ENCODE data around the gene TIMM22. TPM values are rescaled to one million over a fixed set of nuclear protein-coding genes. Genes with fewer than 3 reads are reported as not detected.

The TIMM22 gene
- total RNA-seq, 1 donor = 10.5 TPM

DNA sequence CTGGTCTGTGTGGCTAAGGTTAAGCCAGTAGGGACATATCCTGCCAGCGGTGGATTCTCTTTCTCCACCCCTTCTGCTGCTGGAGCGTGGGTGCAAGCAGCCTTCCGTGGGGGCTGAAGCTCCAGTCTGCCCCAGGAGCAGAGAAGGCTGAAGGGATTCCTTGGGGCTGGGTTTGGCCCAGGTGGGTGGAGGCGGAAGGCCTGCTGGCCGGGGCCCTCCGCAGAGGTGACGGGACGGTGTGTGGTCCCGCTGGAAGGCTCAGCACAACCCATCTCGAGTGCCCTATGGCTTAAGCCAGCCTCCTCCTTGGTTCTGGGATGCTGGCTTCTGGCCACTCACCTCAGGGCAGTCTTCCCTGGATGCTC, 13.1 kb downstream of the TIMM22 start:
- Histone ChIP-seq H3K4me2 (ENCODE audit: insufficient read depth, low read length) (no peak overlapping the region), H3K4me1 (ENCODE audit: insufficient read depth, low read length) (peaks cover 7% of the 10 kb centered on the region), H3K4me3 (ENCODE audit: insufficient read depth, low read length) (no peak overlapping the region), H2AFZ (ENCODE audit: low read length) (no peak overlapping the region), H3K27ac (ENCODE audit: low read depth, low read length) (no peak overlapping the region), H3K9me3 (ENCODE audit: low read depth, low read length) (no peaks in the 10 kb centered on the region), H3K36me3 (ENCODE audit: insufficient read depth, low read length) (peaks cover 26% of the 10 kb centered on the region), H3K27me3 (ENCODE audit: insufficient read depth, low read length) (no peaks in the 10 kb centered on the region), H3K79me2 (ENCODE audit: insufficient read depth, low read length) (no peaks in the 10 kb centered on the region), H4K20me1 (ENCODE audit: insufficient read depth, low read length) (peaks cover 6% of the 10 kb centered on the region)
- no peak for DNase-seq (ENCODE audit: insufficient read length, low spot score, missing footprints)
- TF ChIP-seq, protein P1, sequence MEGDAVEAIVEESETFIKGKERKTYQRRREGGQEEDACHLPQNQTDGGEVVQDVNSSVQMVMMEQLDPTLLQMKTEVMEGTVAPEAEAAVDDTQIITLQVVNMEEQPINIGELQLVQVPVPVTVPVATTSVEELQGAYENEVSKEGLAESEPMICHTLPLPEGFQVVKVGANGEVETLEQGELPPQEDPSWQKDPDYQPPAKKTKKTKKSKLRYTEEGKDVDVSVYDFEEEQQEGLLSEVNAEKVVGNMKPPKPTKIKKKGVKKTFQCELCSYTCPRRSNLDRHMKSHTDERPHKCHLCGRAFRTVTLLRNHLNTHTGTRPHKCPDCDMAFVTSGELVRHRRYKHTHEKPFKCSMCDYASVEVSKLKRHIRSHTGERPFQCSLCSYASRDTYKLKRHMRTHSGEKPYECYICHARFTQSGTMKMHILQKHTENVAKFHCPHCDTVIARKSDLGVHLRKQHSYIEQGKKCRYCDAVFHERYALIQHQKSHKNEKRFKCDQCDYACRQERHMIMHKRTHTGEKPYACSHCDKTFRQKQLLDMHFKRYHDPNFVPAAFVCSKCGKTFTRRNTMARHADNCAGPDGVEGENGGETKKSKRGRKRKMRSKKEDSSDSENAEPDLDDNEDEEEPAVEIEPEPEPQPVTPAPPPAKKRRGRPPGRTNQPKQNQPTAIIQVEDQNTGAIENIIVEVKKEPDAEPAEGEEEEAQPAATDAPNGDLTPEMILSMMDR (IDR thresholded peaks at IDR 0.05; ENCODE audit: extremely low read depth, low read depth, low read length) = no peak

DNA sequence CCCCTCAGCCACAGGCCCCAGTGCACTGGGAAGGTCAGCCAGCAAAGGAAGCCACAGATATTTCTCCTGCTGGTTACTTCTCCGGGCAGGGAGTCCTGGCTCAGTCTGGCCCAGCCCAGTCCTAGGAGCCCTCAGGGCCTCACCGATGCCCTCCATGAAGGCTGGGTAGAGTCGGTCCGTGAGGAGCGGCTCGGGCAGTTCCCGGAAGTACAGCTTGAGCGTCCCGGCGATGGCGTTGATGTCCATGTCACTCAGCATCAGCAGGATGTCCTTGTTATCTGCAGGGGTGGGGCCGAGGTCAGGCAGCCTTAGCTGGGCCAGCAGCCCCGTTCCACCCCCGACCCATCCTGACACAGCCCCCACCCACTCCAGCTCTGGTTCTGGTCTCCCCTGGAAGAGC, 13.7 kb downstream of the TIMM22 start:
- peak; percentile 84 for DNase-seq (ENCODE audit: insufficient read length, low spot score, missing footprints)
- TF ChIP-seq, protein P1 (IDR thresholded peaks at IDR 0.05; ENCODE audit: extremely low read depth, low read depth, low read length) = no peak
- H4K20me1 ChIP-seq (ENCODE audit: insufficient read depth, low read length) = peaks cover 4% of the 10 kb centered on the region
- no peak overlapping the region for H2AFZ ChIP-seq (ENCODE audit: low read length)
- H3K4me2 ChIP-seq (ENCODE audit: insufficient read depth, low read length) = no peak overlapping the region
- peaks cover 3% of the 10 kb centered on the region for H3K4me1 ChIP-seq (ENCODE audit: insufficient read depth, low read length)
- H3K9me3 ChIP-seq (ENCODE audit: low read depth, low read length) = no peaks in the 10 kb centered on the region
- no peak overlapping the region for H3K4me3 ChIP-seq (ENCODE audit: insufficient read depth, low read length)
- H3K79me2 ChIP-seq (ENCODE audit: insufficient read depth, low read length) = no peaks in the 10 kb centered on the region
- no peak overlapping the region for H3K27ac ChIP-seq (ENCODE audit: low read depth, low read length)
- peaks cover 25% of the 10 kb centered on the region for H3K36me3 ChIP-seq (ENCODE audit: insufficient read depth, low read length)
- no peaks in the 10 kb centered on the region for H3K27me3 ChIP-seq (ENCODE audit: insufficient read depth, low read length)

DNA sequence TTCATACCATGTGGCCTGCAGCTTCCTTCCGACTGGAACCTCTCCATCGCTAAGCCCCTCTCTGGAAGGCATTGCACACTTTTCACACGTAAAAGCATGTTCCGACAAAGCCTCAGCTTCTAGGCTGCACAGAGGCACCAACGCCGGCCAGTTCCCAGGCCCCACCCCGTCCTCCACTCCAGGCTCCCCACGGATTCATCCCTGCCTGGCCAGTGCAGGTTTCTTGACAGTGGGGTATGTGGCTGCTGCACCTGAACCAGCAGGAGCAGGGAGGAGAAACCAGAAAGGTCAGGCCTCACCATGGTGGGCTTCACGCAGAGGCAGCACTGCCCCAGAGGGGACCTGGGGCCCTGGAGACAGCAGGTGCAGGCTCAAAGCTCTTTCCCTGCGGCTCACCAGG, 14.2 kb downstream of the TIMM22 start:
- Histone ChIP-seq H3K4me3 (ENCODE audit: insufficient read depth, low read length) (no peak overlapping the region), H3K27me3 (ENCODE audit: insufficient read depth, low read length) (no peaks in the 10 kb centered on the region)

DNA sequence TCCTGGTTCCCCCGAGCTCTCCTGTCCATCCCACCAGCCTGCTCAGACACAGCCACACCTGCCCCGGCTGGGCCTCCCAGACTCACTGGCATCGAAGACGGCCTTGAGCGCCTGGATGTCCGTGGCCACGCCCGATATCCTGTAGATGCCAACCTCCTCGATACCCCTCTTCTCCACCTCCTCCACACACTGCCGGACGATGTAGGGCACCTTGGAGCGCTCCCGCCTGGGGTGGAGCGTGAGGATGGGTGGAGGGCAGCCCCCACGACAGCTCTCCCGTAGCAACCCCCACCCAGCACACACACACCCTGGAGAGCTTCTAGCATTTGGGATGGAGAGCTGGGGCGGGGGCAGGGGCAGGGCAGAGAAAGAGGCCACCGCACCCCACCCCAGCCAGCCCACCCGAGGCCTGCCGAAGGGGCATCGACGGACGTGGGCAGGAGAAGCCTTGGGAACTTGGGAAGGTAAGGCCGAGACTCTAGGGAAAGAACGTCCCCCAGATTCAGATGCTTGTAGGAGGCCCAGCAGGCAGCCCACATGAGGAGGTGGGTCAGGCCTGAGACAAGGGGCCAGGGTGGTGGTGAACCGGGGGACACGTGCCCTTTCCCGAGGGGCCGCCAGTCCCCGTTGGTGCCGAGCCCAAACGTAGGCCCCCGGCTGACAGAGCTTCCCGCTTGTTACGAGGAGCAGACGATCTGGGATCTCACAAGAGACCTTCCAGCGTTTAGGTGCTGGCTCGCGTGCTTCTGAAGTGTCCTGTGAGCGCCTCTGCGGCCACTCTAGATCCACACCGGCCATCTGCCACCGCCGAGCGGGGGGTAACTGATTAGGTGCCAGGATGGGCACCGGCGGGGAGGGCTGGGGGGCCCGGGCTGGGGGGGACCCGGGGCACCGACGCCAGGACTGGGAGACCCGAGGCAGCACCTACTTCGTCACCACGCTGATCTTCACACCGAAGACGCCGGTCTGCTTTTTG, 15.1 kb downstream of the TIMM22 start:
- Histone ChIP-seq H3K27me3 (ENCODE audit: insufficient read depth, low read length) (no peaks in the 10 kb centered on the region), H2AFZ (ENCODE audit: low read length) (no peak overlapping the region), H3K4me3 (ENCODE audit: insufficient read depth, low read length) (no peak overlapping the region), H3K4me1 (ENCODE audit: insufficient read depth, low read length) (no peaks in the 10 kb centered on the region), H3K79me2 (ENCODE audit: insufficient read depth, low read length) (no peaks in the 10 kb centered on the region), H4K20me1 (ENCODE audit: insufficient read depth, low read length) (peaks cover 1% of the 10 kb centered on the region), H3K9me3 (ENCODE audit: low read depth, low read length) (no peaks in the 10 kb centered on the region), H3K4me2 (ENCODE audit: insufficient read depth, low read length) (no peak overlapping the region), H3K36me3 (ENCODE audit: insufficient read depth, low read length) (peaks cover 22% of the 10 kb centered on the region), H3K27ac (ENCODE audit: low read depth, low read length) (no peak overlapping the region)
- DNase-seq (ENCODE audit: insufficient read length, low spot score, missing footprints) = peak; percentile 80
- TF ChIP-seq, protein P1 (IDR thresholded peaks at IDR 0.05; ENCODE audit: extremely low read depth, low read depth, low read length) = no peak

More for the DNA sequence above, 14.2 kb downstream of the TIMM22 start:
- Histone ChIP-seq H3K27ac (ENCODE audit: low read depth, low read length) (no peak overlapping the region), H3K9me3 (ENCODE audit: low read depth, low read length) (no peaks in the 10 kb centered on the region), H3K36me3 (ENCODE audit: insufficient read depth, low read length) (peaks cover 23% of the 10 kb centered on the region), H3K4me1 (ENCODE audit: insufficient read depth, low read length) (no peaks in the 10 kb centered on the region), H4K20me1 (ENCODE audit: insufficient read depth, low read length) (peaks cover 4% of the 10 kb centered on the region), H2AFZ (ENCODE audit: low read length) (no peak overlapping the region), H3K4me2 (ENCODE audit: insufficient read depth, low read length) (no peak overlapping the region), H3K79me2 (ENCODE audit: insufficient read depth, low read length) (no peaks in the 10 kb centered on the region)
- peak; percentile 67 for DNase-seq (ENCODE audit: insufficient read length, low spot score, missing footprints)
- TF ChIP-seq, protein P1 (IDR thresholded peaks at IDR 0.05; ENCODE audit: extremely low read depth, low read depth, low read length) = no peak
